Stimulated activated CD8-positive, alpha-beta memory T cell treated with anti-CD3 and anti-CD28 coated beads, Interleukin-12 subunit alpha, Interleukin-12 subunit beta, amount 100 ng/mL, for 4 hours (primary cell): ENCODE measurements around the gene DGCR6L.
"Not testable (repeated sequence)": the region's sequence is repeated elsewhere in the genome, so short reads cannot be mapped to it uniquely, and the experiment has no call there.

ENCODE experiments used
- DNase-seq: peaks from one replicate; pipeline ENCODE4 v3.0.0-alpha.2; 2020; ENCODE audit warnings: low read depth

DGCR6L gene

GRCh38 chr22:20325996-20326395, 6.1 kb upstream of the DGCR6L start:
- DNase-seq = not testable (repeated sequence)

GRCh38 chr22:20324139-20324516, 4.3 kb upstream of the DGCR6L start:
- no peak for DNase-seq

GRCh38 chr22:20321552-20322211, 1.8 kb upstream of the DGCR6L start:
- DNase-seq = not testable (repeated sequence)

GRCh38 chr22:20320659-20321551, 1.0 kb upstream of the DGCR6L start:
- DNase-seq = not testable (repeated sequence)

- no peak for DNase-seq
Observed at GRCh38 chr22:20319041-20319744, 667 bp downstream of the DGCR6L start.

- not testable (repeated sequence) for DNase-seq
Observed at GRCh38 chr22:20318043-20318688, 1.7 kb downstream of the DGCR6L start.

GRCh38 chr22:20317402-20318042, 2.3 kb downstream of the DGCR6L start:
- DNase-seq = not testable (repeated sequence)

GRCh38 chr22:20316844-20317401, 2.9 kb downstream of the DGCR6L start:
- no peak for DNase-seq

- DNase-seq = no peak
Observed at GRCh38 chr22:20316217-20316843, 3.5 kb downstream of the DGCR6L start.

- DNase-seq = no peak
Observed at GRCh38 chr22:20315337-20316216, 4.3 kb downstream of the DGCR6L start.

GRCh38 chr22:20314741-20315336, 5.0 kb downstream of the DGCR6L start:
- not testable (repeated sequence) for DNase-seq

GRCh38 chr22:20314206-20314605, 5.7 kb downstream of the DGCR6L start:
- not testable (repeated sequence) for DNase-seq

- not testable (repeated sequence) for DNase-seq
Observed at GRCh38 chr22:20313306-20314077, 6.4 kb downstream of the DGCR6L start.

GRCh38 chr22:20312396-20313191, 7.3 kb downstream of the DGCR6L start:
- DNase-seq = no peak

- not testable (repeated sequence) for DNase-seq
Observed at GRCh38 chr22:20311249-20312062, 8.4 kb downstream of the DGCR6L start.

GRCh38 chr22:20310773-20311172, 9.1 kb downstream of the DGCR6L start:
- not testable (repeated sequence) for DNase-seq

- not testable (repeated sequence) for DNase-seq
Observed at GRCh38 chr22:20310180-20310579, 9.7 kb downstream of the DGCR6L start.
